K562 (cell line): ENCODE results near the gene ENTREP3. TPM values are rescaled to one million over a fixed set of nuclear protein-coding genes. Genes with fewer than 3 reads are reported as not detected.

Source experiments
- ARHGAP35 ChIP-seq: fragments of 450-650 bp; IDR thresholded peaks from 2 replicates; pipeline ENCODE4 v1.6.1; 2018; ENCODE audit not compliant: partially characterized antibody
- ATF1 ChIP-seq, 2 experiments: fragments of 450-650 bp in 1 of 2; IDR thresholded peaks; 2 replicates each; pipeline ENCODE4 v1.6.1; 2016; ENCODE audit warnings: missing compliant biosample characterization in 1 of 2, missing genetic modification characterization in 1 of 2
- BCLAF1 ChIP-seq, 2 experiments: fragments of 450-650 bp in 1 of 2; IDR thresholded peaks; 2 replicates each; pipeline ENCODE4 v1.6.1; 2011 to 2017; ENCODE audit warnings: low read depth in 2 of 2, antibody characterized with exemption in 1 of 2, borderline replicate concordance in 1 of 2, low read length in 1 of 2, mild to moderate bottlenecking in 1 of 2, mixed read lengths in 1 of 2; ENCODE audit not compliant: control insufficient read depth in 1 of 2
- CBX2 ChIP-seq: fragments of 200-600 bp; sonication (generic); IDR thresholded peaks from one replicate; pipeline ENCODE4 v1.6.1; 2012; ENCODE audit warnings: mild to moderate bottlenecking, low read length, inconsistent platforms; ENCODE audit not compliant: insufficient read depth, poor library complexity, severe bottlenecking
- CC2D1A ChIP-seq: fragments of 450-650 bp; IDR thresholded peaks from 2 replicates; pipeline ENCODE4 v1.6.1; 2017; ENCODE audit warnings: mild to moderate bottlenecking
- DNMT1 ChIP-seq: fragments of 450-650 bp; IDR thresholded peaks from 2 replicates; pipeline ENCODE4 v1.6.1; 2016; ENCODE audit warnings: antibody characterized with exemption, mild to moderate bottlenecking
- FOXP1 ChIP-seq: sonication (generic); formaldehyde crosslinking; IDR thresholded peaks from 2 replicates; pipeline ENCODE4 v1.8.0; 2022; ENCODE audit warnings: mild to moderate bottlenecking, missing genetic modification reagents
- IRF2 ChIP-seq: sonication (generic); formaldehyde crosslinking; IDR thresholded peaks from 2 replicates; pipeline ENCODE4 v1.8.1; 2022; ENCODE audit warnings: mild to moderate bottlenecking, missing genetic modification reagents
- KLF1 ChIP-seq: fragments of 450-650 bp; IDR thresholded peaks from 2 replicates; pipeline ENCODE4 v1.6.1; 2016; ENCODE audit warnings: missing genetic modification characterization, missing compliant biosample characterization
- KLF16 ChIP-seq: IDR thresholded peaks from 2 replicates; pipeline ENCODE4 v1.6.1; 2016; ENCODE audit warnings: antibody characterized with exemption
- L3MBTL2 ChIP-seq: fragments of 450-650 bp; IDR thresholded peaks from 2 replicates; pipeline ENCODE4 v1.6.1; 2016; ENCODE audit warnings: mild to moderate bottlenecking, moderate library complexity
- MEF2A ChIP-seq: IDR thresholded peaks from 2 replicates; pipeline ENCODE4 v1.6.1; 2011; ENCODE audit warnings: low read depth, mild to moderate bottlenecking, low read length, moderate library complexity; ENCODE audit not compliant: control insufficient read depth
- MXI1 ChIP-seq: IDR thresholded peaks from 2 replicates; pipeline ENCODE4 v1.6.1; 2011; ENCODE audit warnings: low read depth, mild to moderate bottlenecking, improper control_type of control experiment, low read length
- RNF219 ChIP-seq: fragments of 250-450 bp; sonication (Bioruptor Pico); IDR thresholded peaks from 2 replicates; pipeline ENCODE4 v1.5.0; 2022; ENCODE audit warnings: mild to moderate bottlenecking
- SRF ChIP-seq, 2 experiments: fragments of 250-450, 450-650 bp in 1 of 2; sonication (Bioruptor Pico) in 1 of 2; sonication (generic) in 1 of 2; formaldehyde crosslinking; IDR thresholded peaks; 2 replicates each; pipeline versions ENCODE4 v1.5.0 to v1.5.1; 2020 to 2022; ENCODE audit warnings: mild to moderate bottlenecking in 1 of 2, missing genetic modification reagents in 1 of 2
- TAL1 ChIP-seq: fragments of 450-650 bp; IDR thresholded peaks from 2 replicates; pipeline ENCODE4 v1.6.1; 2016; ENCODE audit warnings: mild to moderate bottlenecking
- TEAD2 ChIP-seq: fragments of 450-650 bp; IDR thresholded peaks from 2 replicates; pipeline ENCODE4 v1.6.1; 2016; ENCODE audit warnings: missing genetic modification characterization, control low read depth, missing compliant biosample characterization
- U2AF1 ChIP-seq: fragments of 200-400 bp; formaldehyde crosslinking; optimal IDR thresholded peaks from 2 replicates; pipeline ENCODE3; 2017; ENCODE audit warnings: mild to moderate bottlenecking, low read depth, low read length, moderate library complexity
- ZNF3 ChIP-seq: fragments of 250-450 bp; sonication (Bioruptor Pico); IDR thresholded peaks from 2 replicates; pipeline ENCODE4 v1.5.0; 2021; ENCODE audit warnings: mild to moderate bottlenecking, moderate library complexity
- ZNF589 ChIP-seq: fragments of 200-800 bp; sonication (Bioruptor generic); IDR thresholded peaks from 2 replicates; pipeline ENCODE4 v1.6.1; 2016; ENCODE audit warnings: low read depth, missing genetic modification characterization, missing compliant biosample characterization
- polyA plus RNA-seq, 8 experiments: library from polyadenylated mRNA; depleted of rRNA in 4 of 8; stranded (reverse) in 5 of 8; unstranded in 3 of 8; fragments of >200 nt; fragmentation: Nextera tagmentation in 2 of 8; fragmentation: Illumina TruSeq in 1 of 8; extraction: Ambion mirVana in 2 of 8; extraction: Trizol in 1 of 8; gene quantifications; 2 replicates each; pipeline versions ENCODE4 v1.2.1 to v1.2.3, GENCODE V29; 2011 to 2014; ENCODE audit warnings: inconsistent platforms in 1 of 8, missing spikeins in 1 of 8
- total RNA-seq, 7 experiments: library from RNA; depleted of rRNA in 6 of 7; stranded (reverse); fragments of >200 nt in 6 of 7; fragmentation: Illumina TruSeq in 2 of 7; extraction: Trizol in 2 of 7; gene quantifications; 2 replicates each; pipeline versions ENCODE4 v1.2.1 to v1.2.3, GENCODE V29; 2011 to 2021; ENCODE audit warnings: low replicate concordance in 1 of 7
- TF ChIP-seq, protein P1 (sequence below): sonication (generic); formaldehyde crosslinking; IDR thresholded peaks from 2 replicates; pipeline ENCODE4 v1.4.0; 2020; ENCODE audit warnings: mild to moderate bottlenecking, missing genetic modification reagents

The ENTREP3 gene
- total and polyA plus RNA-seq, 9 of the 15 experiments (the other 6 are each of a cell fraction or from before 2014, with no cell fraction given) = 1.9 to 41.8 (median 5.9) TPM

DNA sequence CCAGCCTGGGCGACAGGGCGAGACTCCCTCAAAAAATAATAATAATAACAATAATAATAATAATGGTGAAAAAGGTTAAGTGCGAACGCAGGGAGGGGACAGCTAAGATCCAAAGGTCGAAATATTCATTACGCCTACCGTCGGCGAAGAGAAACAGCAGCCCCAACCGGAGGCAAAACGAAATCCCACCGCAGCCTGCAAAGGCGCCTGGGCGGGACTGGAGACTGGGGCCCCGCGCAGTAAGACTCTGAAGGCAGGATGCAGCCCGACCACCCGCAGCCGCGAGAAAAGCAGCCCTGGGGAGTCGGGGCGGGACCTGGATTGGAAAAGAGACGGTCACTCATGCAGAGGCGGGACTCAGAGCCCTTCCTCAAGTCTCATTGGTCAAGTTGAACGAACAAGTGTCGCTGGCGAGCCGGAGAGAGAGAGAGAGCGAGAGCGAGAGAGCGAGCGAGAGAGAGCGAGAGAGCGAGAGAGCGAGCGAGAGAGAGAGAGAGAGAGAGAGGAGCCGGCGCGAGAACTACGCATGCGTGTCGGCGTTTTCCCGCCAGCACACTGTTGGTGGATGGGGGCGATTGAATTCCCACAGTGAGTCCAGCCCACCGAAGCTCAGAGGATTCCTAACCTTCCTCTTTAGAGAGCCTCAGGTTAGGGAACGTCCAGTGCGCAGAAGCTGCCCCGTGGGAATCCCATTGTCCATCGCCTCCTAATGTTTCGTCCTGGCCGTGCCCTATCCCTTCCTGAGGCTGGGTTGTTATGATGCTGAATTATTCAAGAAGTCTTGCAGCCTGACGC, 10.7 kb downstream of the ENTREP3 start (continued):
- TF ChIP-seq, protein P1, sequence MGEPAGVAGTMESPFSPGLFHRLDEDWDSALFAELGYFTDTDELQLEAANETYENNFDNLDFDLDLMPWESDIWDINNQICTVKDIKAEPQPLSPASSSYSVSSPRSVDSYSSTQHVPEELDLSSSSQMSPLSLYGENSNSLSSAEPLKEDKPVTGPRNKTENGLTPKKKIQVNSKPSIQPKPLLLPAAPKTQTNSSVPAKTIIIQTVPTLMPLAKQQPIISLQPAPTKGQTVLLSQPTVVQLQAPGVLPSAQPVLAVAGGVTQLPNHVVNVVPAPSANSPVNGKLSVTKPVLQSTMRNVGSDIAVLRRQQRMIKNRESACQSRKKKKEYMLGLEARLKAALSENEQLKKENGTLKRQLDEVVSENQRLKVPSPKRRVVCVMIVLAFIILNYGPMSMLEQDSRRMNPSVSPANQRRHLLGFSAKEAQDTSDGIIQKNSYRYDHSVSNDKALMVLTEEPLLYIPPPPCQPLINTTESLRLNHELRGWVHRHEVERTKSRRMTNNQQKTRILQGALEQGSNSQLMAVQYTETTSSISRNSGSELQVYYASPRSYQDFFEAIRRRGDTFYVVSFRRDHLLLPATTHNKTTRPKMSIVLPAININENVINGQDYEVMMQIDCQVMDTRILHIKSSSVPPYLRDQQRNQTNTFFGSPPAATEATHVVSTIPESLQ (CRISPR knock-in tag) = peak; percentile 77; the same call in 1 of the 2 replicates
- peak; percentile 90 for TF ChIP-seq CC2D1A
- no peak for TF ChIP-seq RNF219 (CRISPR knock-in tag)
- TF ChIP-seq FOXP1 (CRISPR knock-in tag) = peak; percentile 96
- TF ChIP-seq TAL1 = peak; percentile 72
- TF ChIP-seq ZNF3 (CRISPR knock-in tag) = no peak
- peak in 1 of 2 experiments; percentile 77; a peak in 1 of 4 replicates for TF ChIP-seq BCLAF1 (IDR thresholded peaks at IDR 0.05; ENCODE audit: borderline replicate concordance in 1 of 2, control insufficient read depth in 1 of 2, low read depth in 2 of 2, low read length in 1 of 2)
- peak; percentile 93 for TF ChIP-seq L3MBTL2
- no peak for TF ChIP-seq MXI1
- TF ChIP-seq ZNF589 (CRISPR knock-in tag) = peak; percentile 93; the same call in 1 of the 2 replicates
- peak; percentile 97 for TF ChIP-seq DNMT1
- peak; percentile 72 for TF ChIP-seq ARHGAP35
- 0 out of 2 replicates have a peak, but pooled peaks have one; percentile 64 for TF ChIP-seq KLF1 (tag)
- 0 out of 4 replicates have a peak, but pooled peaks of 1 of the 2 experiments have one; percentile 45 for TF ChIP-seq SRF (CRISPR knock-in tag; IDR thresholded peaks at IDR 0.05)
- TF ChIP-seq ATF1 (CRISPR knock-in tag; IDR thresholded peaks at IDR 0.05) = peak; percentile 69
- peak; percentile 97 for TF ChIP-seq ATF1 (tag; IDR thresholded peaks at IDR 0.05)
- TF ChIP-seq CBX2 = no peak
- no peak for TF ChIP-seq TEAD2 (tag)
- TF ChIP-seq IRF2 (CRISPR knock-in tag) = no peak
- TF ChIP-seq U2AF1 = peak; percentile 64
- TF ChIP-seq MEF2A = peak; percentile 50; the same call in 1 of the 2 replicates
- 0 out of 2 replicates have a peak, but pooled peaks have one; percentile 3 for TF ChIP-seq KLF16
